ENCODE data around the gene DHX8. TPM values are rescaled to one million over a fixed set of nuclear protein-coding genes. Genes with fewer than 3 reads are reported as not detected.
A peak's percentile ranks its signal among the peaks of the same experiment; 100 is the strongest.

The DHX8 gene
- polyA plus RNA-seq, 1 of the 3 experiments (the other 2 are of a cell fraction): 31.3 TPM

DNA sequence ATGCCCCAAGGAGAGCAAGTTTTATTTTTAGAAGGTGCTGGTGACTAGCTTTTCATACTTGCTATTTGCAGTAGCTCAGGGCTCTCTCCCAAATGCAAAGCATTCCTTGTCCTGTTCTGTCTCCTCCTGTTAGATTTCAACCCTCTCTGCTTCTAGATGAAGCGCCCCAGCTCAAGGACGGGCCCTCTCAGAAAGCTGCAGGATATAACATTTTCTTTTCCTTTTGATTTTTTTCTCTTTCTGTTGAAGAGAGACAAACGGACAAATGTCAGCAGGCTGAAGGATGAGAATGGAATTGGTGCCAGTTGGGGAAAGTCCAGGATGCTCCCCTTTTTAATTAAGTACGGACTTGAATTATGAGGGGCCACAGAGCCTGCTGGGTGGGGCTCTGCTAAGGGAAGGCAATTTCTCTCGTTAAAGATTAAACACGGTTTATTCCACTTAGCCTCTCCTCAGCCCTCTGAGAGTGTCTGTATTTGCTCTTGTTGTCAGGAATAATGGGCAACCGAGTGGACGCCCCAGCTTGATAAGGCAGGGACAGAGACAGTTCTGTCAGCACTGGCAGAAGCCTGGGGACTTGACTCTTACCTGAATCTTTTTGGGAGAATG is 68.6 kb downstream of the DHX8 start:
- no peak overlapping the region for H3K4me3 ChIP-seq (ENCODE audit: low read depth in 2 of 2, low read length in 1 of 2)
- H2AFZ ChIP-seq (ENCODE audit: low read depth): 0 out of 2 replicates have a peak overlapping the region, but pooled peaks have one; percentile 22
- no peaks in the 10 kb centered on the region for H3K4me1 ChIP-seq (ENCODE audit: control insufficient read depth in 1 of 2, insufficient read depth in 2 of 2, low read depth in 1 of 2, low read length in 1 of 2)
- no peak for DNase-seq
- no peaks in the 10 kb centered on the region for H4K20me1 ChIP-seq (ENCODE audit: insufficient read depth)
- H3K27ac ChIP-seq (ENCODE audit: low read depth in 2 of 2, low read length in 1 of 2): no peak overlapping the region
- no peaks in the 10 kb centered on the region for H3K36me3 ChIP-seq (replicated peaks in 1 of 2; ENCODE audit: control insufficient read depth in 1 of 2, insufficient read depth in 2 of 2, low read length in 1 of 2)
- POLR2A ChIA-PET: no interaction called here
- CTCF ChIA-PET: interaction anchor here (1.2 to 3.6 kb wide), 2 partner anchors 24 to 121 kb away, joined by 4 to 16 read pairs; no protein-coding TSS in a partner anchor
- TF ChIP-seq RFX5 (IDR thresholded peaks at IDR 0.05; ENCODE audit: low read length): no peak
- TF ChIP-seq NRF1 (IDR thresholded peaks at IDR 0.05; ENCODE audit: low read depth, low read length): no peak
- no peak for TF ChIP-seq GATA2 (CRISPR knock-in tag; IDR thresholded peaks at IDR 0.05)
- no peak for TF ChIP-seq RXRA (IDR thresholded peaks at IDR 0.05; ENCODE audit: borderline replicate concordance, low read depth)
- no peak for TF ChIP-seq CHD2 (IDR thresholded peaks at IDR 0.05; ENCODE audit: low read length, partially characterized antibody)
- TF ChIP-seq, protein P1, sequence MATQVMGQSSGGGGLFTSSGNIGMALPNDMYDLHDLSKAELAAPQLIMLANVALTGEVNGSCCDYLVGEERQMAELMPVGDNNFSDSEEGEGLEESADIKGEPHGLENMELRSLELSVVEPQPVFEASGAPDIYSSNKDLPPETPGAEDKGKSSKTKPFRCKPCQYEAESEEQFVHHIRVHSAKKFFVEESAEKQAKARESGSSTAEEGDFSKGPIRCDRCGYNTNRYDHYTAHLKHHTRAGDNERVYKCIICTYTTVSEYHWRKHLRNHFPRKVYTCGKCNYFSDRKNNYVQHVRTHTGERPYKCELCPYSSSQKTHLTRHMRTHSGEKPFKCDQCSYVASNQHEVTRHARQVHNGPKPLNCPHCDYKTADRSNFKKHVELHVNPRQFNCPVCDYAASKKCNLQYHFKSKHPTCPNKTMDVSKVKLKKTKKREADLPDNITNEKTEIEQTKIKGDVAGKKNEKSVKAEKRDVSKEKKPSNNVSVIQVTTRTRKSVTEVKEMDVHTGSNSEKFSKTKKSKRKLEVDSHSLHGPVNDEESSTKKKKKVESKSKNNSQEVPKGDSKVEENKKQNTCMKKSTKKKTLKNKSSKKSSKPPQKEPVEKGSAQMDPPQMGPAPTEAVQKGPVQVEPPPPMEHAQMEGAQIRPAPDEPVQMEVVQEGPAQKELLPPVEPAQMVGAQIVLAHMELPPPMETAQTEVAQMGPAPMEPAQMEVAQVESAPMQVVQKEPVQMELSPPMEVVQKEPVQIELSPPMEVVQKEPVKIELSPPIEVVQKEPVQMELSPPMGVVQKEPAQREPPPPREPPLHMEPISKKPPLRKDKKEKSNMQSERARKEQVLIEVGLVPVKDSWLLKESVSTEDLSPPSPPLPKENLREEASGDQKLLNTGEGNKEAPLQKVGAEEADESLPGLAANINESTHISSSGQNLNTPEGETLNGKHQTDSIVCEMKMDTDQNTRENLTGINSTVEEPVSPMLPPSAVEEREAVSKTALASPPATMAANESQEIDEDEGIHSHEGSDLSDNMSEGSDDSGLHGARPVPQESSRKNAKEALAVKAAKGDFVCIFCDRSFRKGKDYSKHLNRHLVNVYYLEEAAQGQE (IDR thresholded peaks at IDR 0.05; ENCODE audit: low read depth, low read length): no peak
- no peak for TF ChIP-seq FOXM1 (IDR thresholded peaks at IDR 0.05; ENCODE audit: low read depth)
- TF ChIP-seq USF2 (IDR thresholded peaks at IDR 0.05; ENCODE audit: borderline replicate concordance, low read depth, low read length): no peak
- no peak for TF ChIP-seq PBX3 (IDR thresholded peaks at IDR 0.05)
- TF ChIP-seq YY1 (IDR thresholded peaks at IDR 0.05; ENCODE audit: low read depth): no peak
- TF ChIP-seq SIN3A (IDR thresholded peaks at IDR 0.05; ENCODE audit: borderline replicate concordance, low read depth, low read length): no peak
- TF ChIP-seq RAD21 (IDR thresholded peaks at IDR 0.05; ENCODE audit: low read length): no peak
- no peak for TF ChIP-seq MXI1 (IDR thresholded peaks at IDR 0.05; ENCODE audit: low read depth, low read length)
- no peak for TF ChIP-seq EZH2phosphoT487 (IDR thresholded peaks at IDR 0.05; ENCODE audit: borderline replicate concordance, low read depth)
- no peak for TF ChIP-seq EP300 (IDR thresholded peaks at IDR 0.05; ENCODE audit: borderline replicate concordance in 1 of 2, low read depth in 1 of 2, low read length in 1 of 2)
- H3K9ac ChIP-seq: no peak overlapping the region
- no peaks in the 10 kb centered on the region for H3K9me3 ChIP-seq
- H3F3A ChIP-seq (replicated peaks; ENCODE audit: insufficient read depth): peaks cover 4% of the 10 kb centered on the region
- no peaks in the 10 kb centered on the region for H3K79me2 ChIP-seq (ENCODE audit: insufficient read depth)
- WGBS (ENCODE audit: low lambda C conversion rate): 70% methylated on average over 8 of the region's 8 CpGs
- no peak overlapping the region for H3K4me2 ChIP-seq
- no peaks in the 10 kb centered on the region for H3K9me2 ChIP-seq
- H3K27me3 ChIP-seq (ENCODE audit: insufficient read depth): no peaks in the 10 kb centered on the region

All from SK-N-SH (cell line).